ENCODE results near the gene FAM118A. TPM values are rescaled to one million over a fixed set of nuclear protein-coding genes. Genes with fewer than 3 reads are reported as not detected.

Gene FAM118A
- total and polyA plus RNA-seq, 2 of the 8 experiments (the other 6 are each of a cell fraction or from before 2014, with no cell fraction given): 8.5 to 18.6 TPM

DNA sequence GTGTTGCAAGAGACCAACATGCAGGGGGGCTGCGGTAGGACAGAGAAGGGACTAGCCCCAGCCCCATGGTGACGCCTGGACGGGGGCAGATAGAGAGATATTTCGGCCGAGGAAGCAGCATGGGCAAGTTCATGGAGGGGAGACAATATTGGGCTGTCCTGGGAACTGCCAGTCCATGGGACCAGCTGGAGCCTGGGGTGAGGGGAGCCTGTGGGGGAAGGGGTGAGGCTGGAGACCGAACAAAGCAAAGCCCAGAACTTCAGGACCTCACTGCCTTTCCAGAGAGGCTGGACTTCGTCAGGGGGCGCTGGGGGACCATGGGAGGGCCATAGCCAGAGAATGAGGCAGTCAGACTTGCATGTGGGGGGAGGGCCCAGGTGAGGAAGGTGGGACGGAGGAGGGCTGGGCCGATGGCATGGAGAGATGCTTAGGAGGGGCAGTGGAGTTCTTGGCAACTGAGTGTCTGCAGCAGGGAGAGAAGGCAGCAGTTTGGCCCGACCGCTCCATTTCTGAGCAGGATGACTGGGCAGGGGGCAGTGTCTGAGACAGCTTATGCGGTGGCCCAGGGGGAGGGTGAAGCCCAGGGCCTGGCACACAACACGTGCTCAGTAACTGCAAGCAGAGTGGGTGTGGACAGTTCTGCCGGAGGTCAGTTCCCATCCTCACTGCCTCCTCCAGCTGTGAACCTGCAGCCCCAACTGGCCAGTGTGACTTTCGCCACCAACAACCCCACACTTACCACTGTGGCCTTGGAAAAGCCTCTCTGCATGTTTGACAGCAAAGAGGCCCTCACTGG, 24.3 kb upstream of the FAM118A start (continued):
- TF ChIP-seq, protein P1, sequence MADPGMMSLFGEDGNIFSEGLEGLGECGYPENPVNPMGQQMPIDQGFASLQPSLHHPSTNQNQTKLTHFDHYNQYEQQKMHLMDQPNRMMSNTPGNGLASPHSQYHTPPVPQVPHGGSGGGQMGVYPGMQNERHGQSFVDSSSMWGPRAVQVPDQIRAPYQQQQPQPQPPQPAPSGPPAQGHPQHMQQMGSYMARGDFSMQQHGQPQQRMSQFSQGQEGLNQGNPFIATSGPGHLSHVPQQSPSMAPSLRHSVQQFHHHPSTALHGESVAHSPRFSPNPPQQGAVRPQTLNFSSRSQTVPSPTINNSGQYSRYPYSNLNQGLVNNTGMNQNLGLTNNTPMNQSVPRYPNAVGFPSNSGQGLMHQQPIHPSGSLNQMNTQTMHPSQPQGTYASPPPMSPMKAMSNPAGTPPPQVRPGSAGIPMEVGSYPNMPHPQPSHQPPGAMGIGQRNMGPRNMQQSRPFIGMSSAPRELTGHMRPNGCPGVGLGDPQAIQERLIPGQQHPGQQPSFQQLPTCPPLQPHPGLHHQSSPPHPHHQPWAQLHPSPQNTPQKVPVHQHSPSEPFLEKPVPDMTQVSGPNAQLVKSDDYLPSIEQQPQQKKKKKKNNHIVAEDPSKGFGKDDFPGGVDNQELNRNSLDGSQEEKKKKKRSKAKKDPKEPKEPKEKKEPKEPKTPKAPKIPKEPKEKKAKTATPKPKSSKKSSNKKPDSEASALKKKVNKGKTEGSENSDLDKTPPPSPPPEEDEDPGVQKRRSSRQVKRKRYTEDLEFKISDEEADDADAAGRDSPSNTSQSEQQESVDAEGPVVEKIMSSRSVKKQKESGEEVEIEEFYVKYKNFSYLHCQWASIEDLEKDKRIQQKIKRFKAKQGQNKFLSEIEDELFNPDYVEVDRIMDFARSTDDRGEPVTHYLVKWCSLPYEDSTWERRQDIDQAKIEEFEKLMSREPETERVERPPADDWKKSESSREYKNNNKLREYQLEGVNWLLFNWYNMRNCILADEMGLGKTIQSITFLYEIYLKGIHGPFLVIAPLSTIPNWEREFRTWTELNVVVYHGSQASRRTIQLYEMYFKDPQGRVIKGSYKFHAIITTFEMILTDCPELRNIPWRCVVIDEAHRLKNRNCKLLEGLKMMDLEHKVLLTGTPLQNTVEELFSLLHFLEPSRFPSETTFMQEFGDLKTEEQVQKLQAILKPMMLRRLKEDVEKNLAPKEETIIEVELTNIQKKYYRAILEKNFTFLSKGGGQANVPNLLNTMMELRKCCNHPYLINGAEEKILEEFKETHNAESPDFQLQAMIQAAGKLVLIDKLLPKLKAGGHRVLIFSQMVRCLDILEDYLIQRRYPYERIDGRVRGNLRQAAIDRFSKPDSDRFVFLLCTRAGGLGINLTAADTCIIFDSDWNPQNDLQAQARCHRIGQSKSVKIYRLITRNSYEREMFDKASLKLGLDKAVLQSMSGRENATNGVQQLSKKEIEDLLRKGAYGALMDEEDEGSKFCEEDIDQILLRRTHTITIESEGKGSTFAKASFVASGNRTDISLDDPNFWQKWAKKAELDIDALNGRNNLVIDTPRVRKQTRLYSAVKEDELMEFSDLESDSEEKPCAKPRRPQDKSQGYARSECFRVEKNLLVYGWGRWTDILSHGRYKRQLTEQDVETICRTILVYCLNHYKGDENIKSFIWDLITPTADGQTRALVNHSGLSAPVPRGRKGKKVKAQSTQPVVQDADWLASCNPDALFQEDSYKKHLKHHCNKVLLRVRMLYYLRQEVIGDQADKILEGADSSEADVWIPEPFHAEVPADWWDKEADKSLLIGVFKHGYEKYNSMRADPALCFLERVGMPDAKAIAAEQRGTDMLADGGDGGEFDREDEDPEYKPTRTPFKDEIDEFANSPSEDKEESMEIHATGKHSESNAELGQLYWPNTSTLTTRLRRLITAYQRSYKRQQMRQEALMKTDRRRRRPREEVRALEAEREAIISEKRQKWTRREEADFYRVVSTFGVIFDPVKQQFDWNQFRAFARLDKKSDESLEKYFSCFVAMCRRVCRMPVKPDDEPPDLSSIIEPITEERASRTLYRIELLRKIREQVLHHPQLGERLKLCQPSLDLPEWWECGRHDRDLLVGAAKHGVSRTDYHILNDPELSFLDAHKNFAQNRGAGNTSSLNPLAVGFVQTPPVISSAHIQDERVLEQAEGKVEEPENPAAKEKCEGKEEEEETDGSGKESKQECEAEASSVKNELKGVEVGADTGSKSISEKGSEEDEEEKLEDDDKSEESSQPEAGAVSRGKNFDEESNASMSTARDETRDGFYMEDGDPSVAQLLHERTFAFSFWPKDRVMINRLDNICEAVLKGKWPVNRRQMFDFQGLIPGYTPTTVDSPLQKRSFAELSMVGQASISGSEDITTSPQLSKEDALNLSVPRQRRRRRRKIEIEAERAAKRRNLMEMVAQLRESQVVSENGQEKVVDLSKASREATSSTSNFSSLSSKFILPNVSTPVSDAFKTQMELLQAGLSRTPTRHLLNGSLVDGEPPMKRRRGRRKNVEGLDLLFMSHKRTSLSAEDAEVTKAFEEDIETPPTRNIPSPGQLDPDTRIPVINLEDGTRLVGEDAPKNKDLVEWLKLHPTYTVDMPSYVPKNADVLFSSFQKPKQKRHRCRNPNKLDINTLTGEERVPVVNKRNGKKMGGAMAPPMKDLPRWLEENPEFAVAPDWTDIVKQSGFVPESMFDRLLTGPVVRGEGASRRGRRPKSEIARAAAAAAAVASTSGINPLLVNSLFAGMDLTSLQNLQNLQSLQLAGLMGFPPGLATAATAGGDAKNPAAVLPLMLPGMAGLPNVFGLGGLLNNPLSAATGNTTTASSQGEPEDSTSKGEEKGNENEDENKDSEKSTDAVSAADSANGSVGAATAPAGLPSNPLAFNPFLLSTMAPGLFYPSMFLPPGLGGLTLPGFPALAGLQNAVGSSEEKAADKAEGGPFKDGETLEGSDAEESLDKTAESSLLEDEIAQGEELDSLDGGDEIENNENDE (IDR thresholded peaks at IDR 0.05; ENCODE audit: insufficient replicate concordance, low read length): no peak
- no peak for TF ChIP-seq KDM1A (IDR thresholded peaks at IDR 0.05; ENCODE audit: borderline replicate concordance, low read length)
- no peak for TF ChIP-seq ZNF274 (IDR thresholded peaks at IDR 0.05; ENCODE audit: borderline replicate concordance, extremely low read depth, low read length)
- no peak for TF ChIP-seq POU5F1 (IDR thresholded peaks at IDR 0.05; ENCODE audit: low read depth, low read length)
- TF ChIP-seq KDM5A (IDR thresholded peaks at IDR 0.05; ENCODE audit: low read length): no peak
- 0 out of 2 replicates have a peak, but pooled peaks have one; percentile 10 for TF ChIP-seq PHF8 (conservative IDR thresholded peaks at IDR 0.05; ENCODE audit: low read depth, low read length)
- no peak for TF ChIP-seq SIRT6 (IDR thresholded peaks at IDR 0.05; ENCODE audit: low read length)
- TF ChIP-seq JUN (IDR thresholded peaks at IDR 0.05; ENCODE audit: low read depth, low read length): no peak
